SK-N-DZ (cell line): ENCODE data around the gene CPB1. TPM values are rescaled to one million over a fixed set of nuclear protein-coding genes. Genes with fewer than 3 reads are reported as not detected.
"Not testable (repeated sequence)": the region's sequence is repeated elsewhere in the genome, so short reads cannot be mapped to it uniquely, and the experiment has no call there.

Experiments
- DNase-seq: peaks from one replicate; pipeline ENCODE4 v3.0.0-alpha.2; 2015; ENCODE audit warnings: low spot score
- polyA plus RNA-seq, 2 experiments: library from polyadenylated mRNA; depleted of rRNA; stranded (reverse); fragments of >200 nt; gene quantifications; 2 replicates each; pipeline ENCODE4 v1.2.3, GENCODE V29; 2014

Gene CPB1
- not detected in 2 replicates for polyA plus RNA-seq (2014; cell fraction: cytosol; rRNA removed)
- polyA plus RNA-seq (2014; cell fraction: nucleus; rRNA removed): not detected in 2 replicates

DNA sequence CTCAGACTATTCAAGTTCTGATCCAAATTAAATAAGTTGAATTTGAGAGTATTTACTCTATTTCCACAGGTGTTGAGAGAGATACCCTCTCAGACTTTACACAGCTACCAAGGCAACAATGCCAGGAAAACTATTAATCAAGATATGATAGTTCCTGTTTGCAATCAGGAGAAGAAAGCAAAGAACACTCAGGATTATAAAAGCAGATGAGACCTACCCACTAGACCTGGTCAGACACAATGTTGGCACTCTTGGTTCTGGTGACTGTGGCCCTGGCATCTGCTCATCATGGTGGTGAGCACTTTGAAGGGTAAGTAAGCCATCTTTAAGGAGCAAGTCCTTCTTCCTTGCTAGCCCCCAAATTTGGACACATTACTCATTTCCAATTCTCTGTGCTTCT is at the start of gene CPB1:
Gene CPB1, plus strand, starts transcription at position 227 of the 400 bp plus-strand sequence. Its CDS starts 13 bp downstream, at position 240.
- no peak for DNase-seq

DNA sequence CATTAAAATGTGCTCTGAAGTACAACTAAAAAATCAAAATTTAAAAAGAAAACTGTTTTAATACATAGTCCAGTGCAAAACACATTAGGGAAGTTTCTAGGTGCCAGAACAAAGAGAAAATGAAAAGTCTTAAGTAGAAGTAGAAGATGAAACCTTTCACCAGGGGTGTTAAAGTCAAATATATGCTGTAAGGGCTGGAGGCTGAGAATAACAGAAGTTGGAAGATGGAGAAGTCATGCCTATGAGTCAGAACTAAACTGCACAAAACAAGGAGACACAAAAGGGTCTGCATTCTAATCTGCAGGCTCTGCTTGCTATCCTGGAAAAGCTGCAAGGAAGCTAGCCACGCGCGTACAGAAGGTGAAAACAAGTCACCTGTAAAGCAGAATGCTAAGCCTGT is 48.7 kb upstream of the CPB1 start:
- no peak for DNase-seq

DNA sequence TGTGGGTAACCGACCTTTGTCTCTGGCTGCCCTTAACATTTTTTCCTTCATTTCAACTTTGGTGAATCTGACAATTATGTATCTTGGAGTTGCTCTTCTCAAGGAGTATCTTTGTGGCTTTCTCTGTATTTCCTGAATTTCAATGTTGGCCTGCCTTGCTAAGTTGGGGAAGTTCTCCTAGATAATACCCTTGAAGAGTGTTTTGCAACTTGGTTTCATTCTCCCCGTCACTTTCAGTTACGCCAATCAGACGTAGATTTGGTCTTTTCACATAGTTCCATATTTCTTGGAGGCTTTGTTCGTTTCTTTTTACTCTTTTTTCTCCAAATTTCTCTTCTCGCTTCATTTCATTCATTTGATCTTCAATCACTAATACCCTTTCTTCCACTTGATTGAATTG is 42.6 kb upstream of the CPB1 start:
- DNase-seq: not testable (repeated sequence)

DNA sequence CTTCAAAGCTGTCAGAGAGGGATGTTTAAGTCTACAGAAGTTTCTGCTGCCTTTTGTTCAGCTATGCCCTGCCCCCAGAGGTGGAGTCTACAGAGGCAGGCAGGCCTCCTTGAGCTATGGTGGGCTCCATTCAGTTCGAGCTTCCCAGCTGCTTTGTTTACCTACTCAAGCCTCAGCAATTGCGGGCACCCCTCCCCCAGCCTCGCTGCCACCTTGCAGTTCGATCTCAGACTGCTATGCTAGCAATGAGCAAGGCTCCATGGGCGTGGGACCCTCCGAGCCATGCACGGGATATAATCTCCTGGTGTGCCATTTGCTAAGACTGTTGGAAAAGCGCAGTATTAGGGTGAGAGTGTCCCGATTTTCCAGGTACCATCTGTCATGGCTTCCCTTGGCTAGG is 41.5 kb upstream of the CPB1 start:
- DNase-seq: not testable (repeated sequence)

DNA sequence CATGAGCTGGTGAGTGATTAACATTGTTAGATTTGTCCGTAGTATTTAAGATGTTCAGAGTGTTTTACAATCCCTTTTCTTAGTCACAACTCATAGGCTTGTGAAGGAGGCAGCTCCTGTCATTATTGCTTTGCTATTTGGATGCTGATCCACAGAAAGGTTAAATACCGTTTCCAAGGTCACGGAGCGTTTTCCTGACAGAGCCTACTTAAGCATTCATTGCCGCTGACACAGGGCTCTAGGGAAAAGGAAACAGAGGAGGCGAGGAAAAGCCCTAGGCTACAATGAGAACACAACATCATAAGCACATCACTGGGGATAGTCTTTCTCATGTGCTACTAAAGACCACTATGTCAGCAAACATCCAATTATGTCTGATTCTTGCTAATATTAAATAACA is 38.5 kb upstream of the CPB1 start:
- peak; percentile 23 for DNase-seq

DNA sequence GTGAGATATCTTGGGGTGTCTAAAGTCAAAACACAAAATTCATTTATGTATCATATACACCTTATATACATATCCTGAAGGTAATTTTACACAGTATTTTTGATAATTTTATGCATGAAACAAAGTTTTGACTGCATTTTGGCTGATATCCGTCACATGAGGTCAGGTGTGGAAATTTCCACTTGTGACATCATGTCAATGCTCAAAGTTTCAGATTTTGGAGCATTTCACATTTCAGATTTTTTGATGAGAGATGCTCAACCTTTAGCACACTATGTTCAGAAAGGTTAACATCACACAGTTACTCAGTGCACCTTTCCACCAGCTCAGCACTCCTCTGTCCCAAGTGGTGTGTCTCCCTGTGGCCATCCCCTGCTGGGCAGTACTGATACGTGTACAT is 37.7 kb upstream of the CPB1 start:
- no peak for DNase-seq

DNA sequence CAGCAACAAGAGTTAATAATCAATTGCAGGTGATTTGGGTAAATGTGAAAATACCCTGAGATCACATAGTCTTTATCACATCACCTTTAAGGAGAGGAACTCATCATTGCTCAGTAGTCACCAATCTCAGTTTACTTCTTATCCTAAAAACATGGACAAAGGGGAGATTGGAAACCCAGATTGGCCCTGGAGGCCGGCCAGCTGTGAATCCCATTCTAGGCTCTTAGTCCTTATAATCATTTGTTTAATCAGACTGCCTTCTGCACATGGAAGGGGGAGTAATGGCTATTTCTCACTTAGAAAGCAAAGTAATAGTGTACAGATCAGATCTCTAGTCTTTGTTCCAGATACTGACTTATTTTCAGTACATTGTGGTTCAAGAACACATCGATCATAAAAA is 37.2 kb upstream of the CPB1 start:
- peak; percentile 25 for DNase-seq

DNA sequence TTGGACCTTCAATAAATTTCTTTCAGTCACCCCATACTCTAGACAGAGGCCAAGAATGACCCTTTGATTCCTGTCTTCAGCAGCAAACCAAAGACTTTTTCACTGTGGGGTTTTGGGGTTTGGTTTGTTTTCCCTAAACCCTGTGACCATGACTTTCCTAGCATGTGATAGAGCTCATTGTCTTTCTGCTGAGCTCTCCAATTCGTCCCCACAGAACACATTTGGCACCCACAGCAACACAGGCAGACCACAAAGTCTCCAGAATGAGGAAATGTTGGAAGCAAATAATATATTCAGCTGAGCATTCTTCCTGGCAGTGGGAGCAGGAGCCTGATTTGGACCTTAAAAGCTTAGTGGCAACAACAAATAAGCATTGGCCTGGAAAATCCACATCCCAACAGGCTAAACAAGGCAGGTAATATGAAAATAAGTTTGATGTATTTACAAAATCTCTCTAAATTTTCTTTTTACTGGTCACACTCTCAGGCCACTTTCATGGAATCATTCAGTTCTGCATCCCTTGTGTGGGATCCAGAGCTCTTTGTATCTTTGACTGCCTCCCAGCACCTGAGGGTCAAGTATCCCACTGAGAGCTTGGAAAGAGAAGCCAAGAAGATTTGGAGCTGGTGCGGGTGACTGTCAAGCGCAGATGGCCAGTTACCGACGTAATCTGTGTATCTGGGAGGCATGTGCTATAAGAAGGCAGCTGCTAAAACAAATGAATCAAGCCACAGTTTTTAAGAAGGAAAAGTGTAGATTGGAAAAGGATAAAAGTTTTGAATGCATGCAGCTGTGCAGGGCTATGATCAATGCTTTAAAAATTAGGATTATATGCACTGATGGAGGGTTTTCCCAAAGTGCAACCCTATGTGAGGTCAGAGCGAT is 36.5 kb upstream of the CPB1 start:
- peak; percentile 87 for DNase-seq

DNA sequence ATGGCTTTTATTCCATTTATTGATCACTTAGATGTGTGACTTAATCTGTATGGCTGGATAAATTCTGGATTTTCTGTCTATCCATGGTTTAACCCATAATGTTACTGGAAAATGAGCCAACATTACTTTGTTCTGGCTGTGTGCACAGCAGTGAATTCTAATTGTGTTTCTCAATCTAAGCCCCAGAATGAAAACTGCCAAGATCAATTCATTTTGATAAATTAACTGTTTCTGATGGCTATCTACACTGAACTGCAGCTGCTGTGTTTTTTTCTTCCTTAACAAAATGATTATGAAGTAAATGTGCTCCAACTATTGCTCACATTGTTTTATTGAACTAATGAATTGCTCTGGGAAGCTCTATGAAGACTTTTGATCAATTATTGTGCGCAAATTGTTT is 35.7 kb upstream of the CPB1 start:
- peak; percentile 83 for DNase-seq

DNA sequence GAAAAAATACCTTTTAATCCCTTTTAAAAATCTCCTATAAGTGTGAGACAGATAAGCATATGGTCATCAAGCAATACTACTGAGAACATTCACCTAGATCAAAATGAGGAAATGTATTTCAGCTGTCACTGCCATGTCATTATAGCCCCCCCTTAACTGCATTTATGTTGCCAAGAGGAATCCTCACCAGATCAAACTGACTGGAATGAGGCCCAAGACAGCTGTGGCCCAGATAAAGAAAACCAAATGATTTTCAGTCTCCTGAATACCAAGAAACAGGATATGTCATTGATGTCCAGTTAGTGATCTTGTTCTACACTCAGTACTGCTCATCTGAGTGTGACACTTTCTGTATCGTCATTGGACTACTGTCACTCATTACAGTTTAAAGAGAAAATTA is 35.1 kb upstream of the CPB1 start:
- peak; percentile 78 for DNase-seq

DNA sequence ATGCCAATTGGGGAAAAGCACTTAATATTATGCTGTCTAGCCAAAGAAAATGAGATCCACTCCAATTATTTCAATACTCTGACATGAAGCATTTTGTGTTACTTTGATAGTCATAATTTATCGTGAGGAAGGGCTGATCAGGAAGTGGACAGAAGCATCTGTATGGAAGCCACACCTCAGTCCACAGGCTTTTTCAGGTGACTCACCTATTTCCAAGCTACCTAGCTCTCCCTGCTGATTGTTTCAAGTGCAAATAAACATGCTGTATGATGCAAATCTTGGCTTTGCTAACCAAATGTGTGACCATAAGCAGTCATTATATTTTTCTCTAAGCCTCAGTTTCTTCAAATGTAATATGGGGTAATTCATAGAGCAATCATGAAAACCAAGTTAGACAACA is 30.8 kb upstream of the CPB1 start:
- DNase-seq: no peak

DNA sequence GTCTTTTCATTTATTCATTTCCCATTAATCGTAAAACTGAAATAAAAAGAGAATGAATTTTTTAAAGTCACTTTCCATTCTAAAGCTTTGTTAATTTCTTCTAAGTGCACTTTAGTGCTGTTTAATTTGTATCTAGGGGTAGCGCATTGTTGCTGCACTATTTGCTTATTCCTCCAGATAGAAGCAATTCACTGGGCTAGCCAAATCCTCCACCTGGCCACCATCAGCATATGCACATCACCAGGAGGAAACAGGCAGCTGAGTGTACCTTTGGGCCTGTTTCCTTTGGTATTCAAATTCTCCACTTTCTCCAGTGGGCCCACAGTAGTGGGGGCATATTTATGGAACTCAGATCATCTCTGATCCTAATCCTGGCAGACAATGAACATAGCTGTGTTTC is 29.8 kb upstream of the CPB1 start:
- no peak for DNase-seq

DNA sequence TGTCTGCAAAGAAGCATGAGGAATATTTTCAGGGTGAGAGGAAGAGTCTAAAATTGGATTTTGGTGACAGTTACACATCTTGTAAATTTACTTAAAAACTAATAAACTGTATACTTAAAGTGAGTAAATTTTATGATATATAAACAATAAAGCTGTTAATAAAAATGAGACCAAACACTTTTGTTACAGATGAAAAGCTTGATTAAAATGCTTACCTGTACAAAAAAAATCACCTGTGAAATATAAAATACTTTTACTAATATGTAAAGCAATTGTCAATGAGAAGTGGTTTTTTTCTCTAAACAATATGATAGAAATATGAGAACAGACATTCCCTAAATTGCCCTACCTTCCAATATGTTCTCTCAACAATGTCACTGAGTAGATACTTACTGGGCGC is 27.2 kb upstream of the CPB1 start:
- no peak for DNase-seq

DNA sequence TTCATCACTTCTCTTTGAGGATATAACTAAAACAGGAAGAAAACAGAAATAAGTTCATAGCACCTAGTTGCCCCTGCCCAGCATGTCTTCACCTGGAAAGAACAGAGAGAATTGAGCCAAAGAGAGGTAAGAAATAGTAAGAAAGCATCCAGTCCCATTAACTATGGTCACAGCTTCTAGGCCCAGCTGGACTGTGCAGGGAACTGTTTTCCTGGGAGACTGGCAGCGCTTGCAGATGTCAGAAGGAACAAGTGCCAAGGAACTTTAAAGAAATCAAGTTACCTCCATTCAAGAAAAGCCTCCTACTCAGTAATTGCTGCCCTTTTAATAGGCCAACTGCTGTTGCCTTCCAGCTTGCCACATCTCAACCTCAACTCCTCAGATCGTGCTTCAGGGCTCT is 17.8 kb upstream of the CPB1 start:
- DNase-seq: no peak

DNA sequence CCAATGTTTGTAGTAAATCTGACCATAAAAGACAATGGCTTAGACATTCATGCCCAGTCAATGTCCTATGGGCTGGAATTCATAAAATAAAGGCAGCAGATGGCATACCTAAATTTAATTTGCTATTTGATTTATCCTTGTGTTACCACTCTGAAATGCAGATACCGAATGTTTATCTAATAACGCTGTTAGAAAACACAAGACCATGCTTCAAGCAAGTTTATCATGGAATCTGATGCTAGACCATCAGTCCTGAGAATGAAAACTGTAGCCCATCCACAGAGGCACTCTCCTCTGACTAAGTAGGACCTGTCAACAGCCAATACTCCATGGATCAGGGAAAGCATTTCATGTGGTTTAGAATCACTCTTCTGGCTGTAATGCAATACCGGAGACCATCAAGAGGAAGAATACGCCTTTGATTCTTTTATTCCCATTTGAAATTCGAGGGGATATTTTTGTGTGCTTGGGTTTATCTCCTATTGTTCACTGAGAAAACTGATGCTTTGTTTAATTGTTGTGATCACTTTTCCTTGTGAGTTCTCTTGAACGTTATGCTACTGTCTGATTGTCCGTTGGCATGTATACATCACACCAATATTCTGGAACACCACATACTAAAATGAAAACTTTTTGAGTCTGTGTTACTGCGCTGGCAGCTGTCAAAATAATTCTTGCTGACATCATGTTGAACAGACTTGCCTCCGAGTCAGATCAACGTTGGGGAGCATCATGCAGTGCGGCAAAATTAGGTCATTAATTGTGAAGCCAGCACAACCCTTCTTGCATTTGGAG is 12.1 kb upstream of the CPB1 start:
- peak; percentile 98 for DNase-seq

DNA sequence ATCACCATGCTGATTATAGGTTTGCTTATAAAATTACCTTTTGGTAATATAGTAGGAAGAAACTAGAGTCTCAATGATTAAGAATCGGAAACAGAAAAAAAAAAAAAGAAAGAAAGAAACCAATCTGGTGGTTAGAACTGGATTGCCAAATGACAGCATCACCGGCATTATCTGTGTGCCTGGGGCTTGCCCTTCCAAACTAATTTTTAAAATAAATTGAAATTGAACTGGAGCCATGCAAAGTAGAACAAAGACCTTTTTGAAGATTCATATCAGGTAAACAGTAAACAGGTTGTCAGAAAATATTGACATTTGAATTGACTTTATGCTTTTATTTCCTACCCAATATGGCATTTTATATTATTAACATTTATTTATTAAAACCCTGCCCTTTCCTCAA is 11.2 kb upstream of the CPB1 start:
- peak; percentile 26 for DNase-seq

DNA sequence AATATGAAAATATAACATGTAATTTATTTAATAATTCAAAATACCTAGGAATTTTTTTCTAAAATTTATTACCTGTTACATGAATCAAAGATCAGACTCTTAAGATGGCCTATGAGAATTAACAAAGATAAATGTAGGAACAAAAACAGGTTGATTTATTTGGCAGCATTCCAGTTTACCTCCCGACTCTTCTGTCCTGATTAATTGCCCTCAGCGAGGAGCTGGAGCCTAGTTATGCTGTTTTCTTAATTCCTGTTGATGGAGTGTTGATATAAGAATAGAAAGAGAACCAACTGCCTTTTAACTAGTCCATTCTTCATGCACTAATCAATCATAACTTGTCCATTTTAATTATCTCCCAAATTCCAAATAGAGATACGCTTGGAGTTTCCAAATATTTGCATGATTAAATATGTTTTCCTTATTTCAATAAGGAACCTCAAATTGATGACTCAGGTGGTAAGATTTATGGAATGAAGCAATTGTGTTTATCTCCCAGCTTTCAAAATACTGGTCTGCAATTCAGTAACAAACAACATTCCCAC is 10.6 kb upstream of the CPB1 start:
- peak; percentile 50 for DNase-seq

DNA sequence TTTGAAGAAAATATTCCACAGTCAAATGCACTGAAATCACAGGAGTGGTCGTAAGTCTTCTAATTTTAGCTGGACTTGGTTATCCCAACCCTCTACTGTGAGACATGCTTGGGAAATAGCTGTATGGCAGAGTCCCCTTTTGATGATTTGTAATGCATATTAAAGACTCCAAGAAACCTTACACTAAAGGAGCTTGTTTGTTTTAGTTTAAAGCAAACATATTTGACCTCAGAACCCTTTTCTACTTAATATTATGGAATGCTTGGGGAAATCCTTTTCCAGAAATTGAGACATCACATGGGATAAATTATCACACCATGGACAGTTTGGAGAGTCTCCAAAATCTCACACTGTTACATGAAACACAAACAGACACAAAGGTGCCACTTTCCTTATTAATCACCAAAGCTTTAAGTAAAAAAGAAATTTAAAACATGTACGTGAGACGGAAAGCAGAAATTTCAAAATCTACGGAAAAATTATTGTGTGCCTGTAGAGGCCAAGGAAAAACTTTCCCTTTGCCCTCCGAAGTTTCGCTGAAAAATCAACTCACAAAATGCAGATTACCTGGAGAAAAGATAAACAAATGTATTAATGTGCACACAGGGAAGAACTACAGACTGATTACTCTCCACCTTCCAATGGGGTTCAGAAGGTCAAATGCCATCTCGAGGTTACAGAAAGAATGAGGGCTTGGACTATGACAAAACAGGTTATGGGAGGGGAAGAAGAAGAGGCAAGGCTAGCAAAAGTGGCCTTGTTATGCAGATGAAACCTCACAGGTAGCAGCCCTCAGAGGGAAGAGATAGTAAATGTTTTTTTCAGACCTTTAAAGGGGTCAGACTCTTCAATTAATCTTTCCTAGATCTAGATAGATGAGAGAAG is 7.0 kb upstream of the CPB1 start:
- no peak for DNase-seq

DNA sequence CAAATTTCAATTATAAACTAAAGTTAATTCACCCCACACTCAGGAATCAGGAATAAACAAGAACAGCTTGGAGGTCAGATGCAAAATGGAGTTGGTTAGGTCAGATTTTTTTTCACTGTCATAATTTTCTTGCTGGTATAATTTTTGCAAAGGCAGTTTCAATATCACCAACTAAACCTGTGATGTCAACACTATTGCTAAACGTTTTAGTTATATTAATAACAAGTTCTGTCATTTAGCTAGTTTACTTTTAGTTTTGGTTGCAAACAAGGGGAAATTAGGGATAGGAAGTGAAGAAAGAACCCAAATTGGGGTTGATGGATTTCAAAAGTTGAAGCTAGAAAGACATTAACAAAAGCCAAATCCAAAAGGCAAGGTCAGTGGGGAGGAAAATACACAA is 4.6 kb upstream of the CPB1 start:
- no peak for DNase-seq

DNA sequence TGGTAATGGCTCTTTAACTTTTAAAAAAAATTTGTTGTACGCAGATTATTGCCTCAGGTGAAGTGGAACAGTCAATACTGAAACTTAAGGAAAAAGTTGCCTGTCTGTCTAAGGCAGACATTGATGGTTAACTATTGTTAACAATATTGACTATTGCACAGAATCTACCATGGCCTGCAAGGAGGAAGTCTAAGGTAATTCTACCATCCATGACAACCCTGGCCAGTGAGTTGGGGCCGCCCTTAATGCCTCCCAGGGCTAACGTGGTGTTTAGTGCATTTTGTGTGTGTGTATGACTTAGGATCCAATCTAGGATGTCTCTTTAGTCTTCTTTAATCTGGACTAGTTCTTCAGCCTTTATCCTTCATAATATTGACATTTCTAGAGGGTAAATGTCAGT is 2.1 kb upstream of the CPB1 start:
- DNase-seq: no peak

DNA sequence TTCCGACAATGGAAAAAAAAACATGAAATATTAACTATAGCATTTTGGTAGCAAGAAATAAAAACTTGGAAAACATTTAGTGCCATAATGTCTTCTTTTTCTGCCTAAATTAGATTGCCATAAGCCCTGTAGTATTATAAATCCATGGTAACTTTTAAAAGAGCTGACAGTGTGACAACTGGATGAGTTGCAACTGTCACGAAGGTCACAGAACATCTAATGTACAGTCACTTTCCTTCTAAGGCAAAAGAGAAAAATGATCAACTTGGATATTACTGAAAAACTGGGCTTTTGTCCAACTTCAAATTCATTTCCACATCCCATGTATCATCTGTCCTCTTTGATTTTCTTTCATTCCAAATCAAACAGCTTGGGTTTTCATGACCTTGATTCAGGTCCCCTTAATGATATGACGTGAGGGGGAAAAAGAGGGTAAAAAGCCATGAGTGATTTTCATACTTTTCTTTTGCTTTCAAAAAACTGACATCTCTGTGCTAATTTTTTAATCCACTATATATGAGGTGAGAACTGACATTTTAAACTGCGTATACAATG is 602 bp downstream of the CPB1 start:
- no peak for DNase-seq
